Measurements from ENCODE around the gene NKAPL.

DNA sequence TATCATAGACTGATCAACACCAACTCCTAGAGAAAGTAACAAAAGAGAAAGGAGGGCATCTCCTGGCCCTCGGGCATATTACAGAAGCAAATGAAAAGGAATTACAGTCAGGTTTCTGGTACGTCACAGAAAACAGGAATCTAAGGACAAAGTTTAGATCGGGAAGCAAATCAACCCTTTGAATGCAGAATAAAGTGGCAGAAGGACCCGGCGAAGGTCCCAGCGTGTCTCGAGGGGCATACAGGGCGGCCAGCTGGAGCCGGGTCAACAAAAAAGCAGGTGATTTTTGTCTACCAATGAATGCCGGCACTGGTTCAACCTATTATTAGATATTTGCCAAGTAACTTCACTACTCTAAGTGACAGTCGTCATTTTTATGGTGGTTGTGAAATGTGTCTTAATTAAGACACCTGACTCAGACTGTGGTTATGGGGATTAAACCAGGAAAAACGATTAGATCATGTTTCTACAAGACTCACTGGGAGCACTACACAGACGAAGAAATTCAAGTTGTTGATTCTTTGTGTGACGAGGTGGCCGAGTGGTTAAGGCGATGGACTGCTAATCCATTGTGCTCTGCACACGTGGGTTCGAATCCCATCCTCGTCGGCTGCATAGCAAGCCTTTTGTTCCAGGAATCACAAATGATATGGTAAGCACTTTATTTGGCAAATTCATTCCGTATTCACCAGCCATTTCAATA is 46.4 kb upstream of the NKAPL start:
- no peak for TF ChIP-seq POLR2AphosphoS5 (IDR thresholded peaks at IDR 0.05)
- TF ChIP-seq, protein P1, sequence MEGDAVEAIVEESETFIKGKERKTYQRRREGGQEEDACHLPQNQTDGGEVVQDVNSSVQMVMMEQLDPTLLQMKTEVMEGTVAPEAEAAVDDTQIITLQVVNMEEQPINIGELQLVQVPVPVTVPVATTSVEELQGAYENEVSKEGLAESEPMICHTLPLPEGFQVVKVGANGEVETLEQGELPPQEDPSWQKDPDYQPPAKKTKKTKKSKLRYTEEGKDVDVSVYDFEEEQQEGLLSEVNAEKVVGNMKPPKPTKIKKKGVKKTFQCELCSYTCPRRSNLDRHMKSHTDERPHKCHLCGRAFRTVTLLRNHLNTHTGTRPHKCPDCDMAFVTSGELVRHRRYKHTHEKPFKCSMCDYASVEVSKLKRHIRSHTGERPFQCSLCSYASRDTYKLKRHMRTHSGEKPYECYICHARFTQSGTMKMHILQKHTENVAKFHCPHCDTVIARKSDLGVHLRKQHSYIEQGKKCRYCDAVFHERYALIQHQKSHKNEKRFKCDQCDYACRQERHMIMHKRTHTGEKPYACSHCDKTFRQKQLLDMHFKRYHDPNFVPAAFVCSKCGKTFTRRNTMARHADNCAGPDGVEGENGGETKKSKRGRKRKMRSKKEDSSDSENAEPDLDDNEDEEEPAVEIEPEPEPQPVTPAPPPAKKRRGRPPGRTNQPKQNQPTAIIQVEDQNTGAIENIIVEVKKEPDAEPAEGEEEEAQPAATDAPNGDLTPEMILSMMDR (IDR thresholded peaks at IDR 0.05): no peak
- no peak for TF ChIP-seq POLR2A (IDR thresholded peaks at IDR 0.05; ENCODE audit: low read depth)
- TF ChIP-seq EP300 (IDR thresholded peaks at IDR 0.05): no peak

All from esophagus muscularis mucosa (tissue), 4 donors.